NAMALWA (cell line): ENCODE data around the gene CIPC.
A peak's percentile ranks its signal among the peaks of the same experiment; 100 is the strongest.

Experiments used
- DNase-seq: peaks from one replicate; pipeline ENCODE4 v3.0.0-alpha.2; 2015; ENCODE audit warnings: low spot score

CIPC gene

DNA sequence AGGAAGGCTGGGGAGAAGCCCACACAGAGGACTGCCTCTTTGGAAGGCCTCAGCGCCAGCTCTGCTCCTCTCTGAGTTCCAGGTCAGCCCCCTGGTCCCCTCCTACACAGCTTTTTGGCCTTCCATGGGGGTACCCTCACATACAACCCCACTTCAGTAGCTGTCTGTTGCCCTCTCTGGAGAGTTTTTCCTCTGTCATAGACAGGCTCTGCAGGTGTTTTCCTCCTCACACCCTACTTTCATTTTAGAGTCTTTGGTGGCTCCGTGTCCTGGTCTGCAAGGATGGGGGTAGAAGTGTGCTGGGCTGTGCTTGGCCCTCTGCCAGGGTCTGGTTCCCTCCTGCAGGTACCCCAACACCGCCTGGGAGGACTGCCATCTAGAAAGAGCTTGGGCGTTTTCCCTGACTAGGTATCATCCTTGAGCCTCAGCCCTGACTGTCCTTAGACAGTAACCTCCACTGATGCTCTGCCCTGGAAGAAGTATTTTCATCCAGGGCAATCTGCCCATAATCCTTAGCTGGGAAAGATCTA lies 28.5 kb downstream of the CIPC start:
- DNase-seq, result no peak

DNA sequence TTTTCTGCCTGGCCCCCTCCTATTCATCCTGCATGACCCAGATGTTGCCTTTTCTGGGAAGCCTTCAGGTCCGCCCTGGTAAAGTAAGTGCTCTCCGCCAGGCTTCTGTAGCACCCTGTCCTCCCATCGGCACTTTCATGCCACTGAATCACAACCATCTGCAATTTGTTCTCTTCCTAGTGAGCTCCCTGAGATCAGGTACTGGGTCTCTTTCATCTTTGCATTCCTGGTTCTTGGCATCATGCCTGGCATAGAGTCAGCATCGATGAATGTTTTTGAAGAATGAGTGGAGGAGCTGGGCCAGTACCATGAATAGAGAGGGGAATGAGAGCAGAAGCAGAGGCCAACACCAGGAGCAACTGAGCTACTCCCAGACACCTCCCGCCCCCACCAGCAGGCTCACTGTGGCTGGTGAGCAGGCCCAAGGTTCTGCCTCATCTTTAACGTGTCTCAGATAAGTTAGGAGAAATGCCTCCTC lies 30.4 kb downstream of the CIPC start:
- no peak for DNase-seq

DNA sequence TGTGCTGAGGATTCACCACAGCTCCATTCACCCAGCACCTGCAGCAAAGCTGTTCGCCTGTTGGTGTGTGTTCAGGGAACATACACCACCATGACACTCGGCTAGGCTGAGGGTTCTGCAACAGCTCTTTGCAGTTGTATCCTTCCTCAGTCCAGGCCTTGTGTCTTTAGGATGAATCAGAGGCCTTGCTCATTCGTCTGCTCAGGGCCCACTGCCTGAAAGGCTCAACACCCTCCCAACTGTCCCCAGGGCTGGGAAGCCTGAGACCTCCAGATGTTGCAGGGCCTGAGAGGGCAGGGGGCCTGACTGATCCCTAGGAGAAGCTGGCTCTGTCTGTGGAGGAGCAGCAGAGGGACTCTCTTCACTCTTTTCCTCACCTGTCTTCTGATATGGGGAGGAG lies 32.3 kb downstream of the CIPC start:
- no peak for DNase-seq

DNA sequence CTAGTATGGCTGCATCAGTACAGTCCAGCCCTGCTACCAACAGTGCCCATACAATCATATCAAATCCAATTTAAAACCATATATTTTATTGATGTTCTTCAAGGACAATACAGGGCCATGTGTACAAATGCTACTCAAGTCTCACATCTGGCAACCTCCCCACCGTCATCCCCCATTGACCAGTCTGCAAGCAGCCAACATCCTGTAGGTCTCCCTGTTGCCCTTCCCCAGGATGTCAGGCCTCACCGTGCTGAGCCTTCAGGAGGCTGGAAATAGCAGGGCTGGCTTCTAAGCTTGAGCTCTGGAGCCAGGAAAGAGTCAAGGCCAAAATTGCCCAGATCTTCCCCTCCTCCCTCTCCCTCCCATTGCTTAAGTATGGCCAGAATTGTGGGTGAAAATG lies 33.1 kb downstream of the CIPC start:
- DNase-seq, result no peak

DNA sequence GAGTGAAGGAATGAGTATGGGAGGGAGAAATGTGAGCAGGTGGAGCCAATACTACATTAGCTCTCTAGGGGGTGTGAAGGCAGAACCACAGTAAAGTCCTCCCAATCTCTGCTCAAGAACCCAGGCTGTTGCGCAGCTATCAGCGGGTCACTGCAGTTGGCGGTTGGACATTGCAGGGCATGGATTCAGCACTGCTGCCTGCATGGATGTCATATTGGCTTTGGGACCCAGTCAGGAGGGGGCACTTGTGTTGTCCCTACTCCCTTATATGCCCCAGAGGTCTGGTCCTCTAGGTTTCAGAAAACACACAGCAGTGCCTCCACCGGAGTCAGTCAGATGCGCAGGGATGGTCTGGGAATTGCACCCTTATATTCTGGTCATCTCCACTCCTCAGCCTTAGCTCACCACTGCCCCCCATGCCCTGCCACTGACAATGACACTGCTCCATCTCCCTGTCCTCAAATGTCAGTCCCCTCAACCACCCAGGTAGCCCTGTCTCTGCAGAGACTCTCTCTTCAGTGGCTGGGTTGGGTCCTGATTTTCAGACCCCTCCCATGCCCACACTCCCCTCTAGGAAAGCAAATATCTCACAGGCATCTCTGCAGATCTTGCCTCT lies 33.9 kb downstream of the CIPC start:
- DNase-seq, result no peak

DNA sequence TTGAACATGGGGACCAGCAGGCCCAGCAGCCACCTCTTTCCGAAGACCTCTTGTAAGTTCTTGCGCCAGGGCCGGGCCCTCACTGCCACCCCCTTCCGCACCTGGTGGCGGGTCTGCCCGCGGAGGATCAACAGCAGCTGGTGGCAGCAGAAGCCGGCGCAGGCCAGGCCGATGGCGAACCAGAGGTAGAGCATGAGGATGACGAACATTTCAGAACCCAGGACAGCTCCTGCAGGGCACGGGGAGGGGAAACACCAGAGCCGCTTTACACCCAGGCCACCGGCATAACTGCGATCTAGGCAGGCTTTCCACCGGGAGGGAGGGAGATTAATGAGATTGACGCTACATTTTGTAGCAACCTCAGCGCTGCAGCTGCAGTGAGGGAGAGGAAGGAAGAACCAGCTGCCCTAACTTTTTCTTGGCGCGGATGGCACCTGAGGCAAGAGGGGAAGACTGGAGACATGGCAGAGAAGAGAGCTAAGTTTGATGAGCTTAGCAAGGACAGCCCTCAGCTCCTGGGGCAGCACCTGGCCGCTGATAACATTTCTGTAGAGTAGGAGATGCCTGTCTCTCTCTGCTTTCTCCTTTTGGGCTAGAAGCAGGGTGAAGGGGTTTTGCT lies 35.8 kb downstream of the CIPC start:
- peak; percentile 74 for DNase-seq

DNA sequence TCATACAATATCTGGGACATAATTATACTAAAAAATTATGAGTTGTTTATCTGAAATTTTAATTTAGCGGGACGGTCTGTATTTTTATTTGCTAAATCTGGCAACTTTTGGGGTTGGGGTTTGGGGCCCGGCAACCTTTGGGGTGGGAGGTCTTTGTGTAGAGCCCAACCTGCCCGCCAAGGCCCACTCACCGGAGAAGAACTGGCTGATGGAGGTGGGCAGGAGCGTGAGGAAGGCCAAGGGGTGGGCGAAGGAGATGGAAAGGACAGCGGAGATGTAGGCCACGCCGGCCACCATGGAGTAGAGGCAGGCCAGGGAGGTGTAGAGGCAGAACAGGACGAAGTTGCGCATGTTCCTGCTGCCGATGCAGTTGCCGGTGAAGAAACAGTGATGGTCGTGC lies 41.0 kb downstream of the CIPC start:
- no peak for DNase-seq

DNA sequence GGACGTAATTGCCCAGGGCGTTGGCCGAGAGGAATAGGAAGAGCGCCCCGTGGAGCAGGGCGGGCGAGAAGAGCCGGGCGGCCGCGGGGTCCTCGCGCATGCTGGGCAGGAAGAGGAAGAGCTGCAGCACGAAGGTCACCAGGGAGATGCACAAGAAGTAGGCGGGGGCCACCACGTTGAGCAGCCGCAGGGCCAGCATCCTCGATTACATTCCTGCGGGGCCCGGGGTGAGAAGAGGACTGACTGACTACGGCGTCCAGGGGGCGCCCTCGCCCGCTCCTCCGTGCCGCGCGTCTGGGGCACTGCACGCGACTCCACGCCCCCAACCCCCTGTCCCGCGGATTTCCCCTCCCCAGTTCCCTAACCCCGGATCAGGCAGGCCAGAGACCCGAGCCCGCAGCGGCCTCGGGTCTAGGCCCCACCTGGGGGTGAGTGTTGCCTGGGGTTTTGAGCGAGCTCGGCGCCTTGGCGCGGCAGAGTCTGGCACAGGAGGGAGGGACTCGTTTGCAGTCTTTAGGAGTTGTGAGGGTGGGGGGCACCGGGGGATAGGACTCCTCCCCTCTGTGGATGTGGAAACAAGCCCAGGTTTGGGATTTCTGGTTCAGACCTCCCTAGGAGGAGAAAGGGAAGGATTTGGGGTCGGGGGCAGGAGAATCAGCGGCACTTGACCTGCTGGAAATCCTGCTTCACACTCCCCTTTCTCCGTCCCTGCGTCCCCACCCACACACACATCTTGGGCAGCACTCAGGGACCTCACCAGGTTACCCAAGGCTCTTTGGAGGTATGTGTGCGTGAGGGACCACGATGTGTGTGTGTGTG lies 41.7 kb downstream of the CIPC start:
- DNase-seq, result peak; percentile 49

DNA sequence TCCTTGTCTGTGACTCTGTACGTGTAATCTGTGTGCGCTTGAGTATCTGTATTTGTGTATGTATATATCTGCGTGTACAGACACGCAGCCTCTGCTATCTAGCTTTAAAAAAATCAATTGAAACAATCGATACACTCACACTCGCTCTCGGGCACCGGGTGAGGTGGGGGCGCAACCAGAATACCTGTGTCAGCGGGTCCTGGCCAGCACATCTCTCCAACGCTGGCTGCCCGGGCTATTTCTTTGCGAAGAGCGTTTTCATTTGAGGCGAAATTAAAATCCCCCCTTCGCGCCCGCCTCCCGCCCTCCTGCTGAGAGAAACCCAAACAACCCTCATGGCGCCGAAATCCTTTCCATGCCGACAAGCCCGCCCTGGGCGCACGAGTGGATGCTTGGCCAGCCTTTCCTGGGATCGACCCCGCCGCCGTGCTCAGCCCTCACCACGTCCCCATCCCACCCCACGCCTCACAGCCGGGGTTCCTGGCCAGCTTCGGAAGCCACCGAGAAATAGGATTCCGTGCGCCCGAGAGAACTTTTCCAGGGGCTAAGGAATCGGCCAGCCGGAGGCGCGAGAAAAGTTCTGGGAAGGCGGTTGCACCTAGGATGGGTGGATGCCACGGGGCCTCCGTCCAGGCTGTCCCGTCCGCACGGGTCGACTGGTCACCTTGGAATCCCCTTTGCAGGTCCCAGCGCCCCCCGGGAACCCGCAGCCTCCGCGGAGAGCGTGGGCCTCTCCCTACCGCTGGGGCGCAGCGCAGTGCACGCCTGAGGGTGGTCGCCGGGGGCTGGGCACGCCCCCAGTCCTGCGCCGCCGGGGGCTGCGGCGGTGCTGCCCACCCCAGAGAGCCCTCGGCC lies 42.5 kb downstream of the CIPC start:
- DNase-seq, result no peak

DNA sequence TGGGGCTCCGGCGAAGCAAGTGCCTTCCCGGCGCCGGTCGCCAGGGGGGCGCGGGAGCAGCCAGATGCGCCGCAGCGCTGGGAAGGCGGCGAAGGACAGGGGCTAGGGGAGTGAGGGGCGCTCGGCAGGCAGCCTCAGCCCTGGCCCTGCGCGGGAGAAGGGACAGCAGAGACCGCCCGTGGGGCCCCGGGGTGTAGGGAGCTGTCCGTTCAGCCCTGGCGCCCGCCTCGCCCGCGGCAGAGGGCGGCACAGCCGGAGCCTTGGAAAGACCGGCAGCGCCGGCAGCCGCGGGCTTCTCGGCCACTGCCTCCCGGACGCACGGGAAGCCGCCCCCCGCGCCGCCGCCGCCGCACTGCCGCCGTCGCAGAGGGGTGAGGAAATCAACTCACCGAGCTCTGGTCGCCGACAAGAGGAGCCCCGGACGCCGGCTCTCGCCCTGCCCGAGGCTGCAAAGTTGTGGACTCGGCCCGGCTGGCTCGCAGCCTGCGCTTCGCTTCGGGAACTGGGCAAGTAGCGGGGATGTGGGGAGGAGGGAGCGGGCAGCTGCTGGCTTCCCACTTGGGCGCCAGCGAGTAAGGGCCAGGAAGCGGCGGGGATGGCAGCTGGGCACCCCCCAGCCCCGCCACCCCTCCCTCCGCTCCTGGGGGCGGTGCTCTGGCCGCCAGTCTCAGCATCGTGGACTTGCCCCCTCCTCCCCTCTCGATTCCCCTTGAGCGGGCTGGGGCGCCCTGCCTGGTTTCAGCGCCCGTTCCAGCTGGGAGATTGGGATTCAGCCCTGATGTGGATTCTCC lies 43.4 kb downstream of the CIPC start, which contains the start of gene ZDHHC22:
ZDHHC22 (minus strand) TSS at position 578 of the 791 bp plus-strand sequence. CDS start 2,053 bp downstream, outside the sequence.
- no peak for DNase-seq

DNA sequence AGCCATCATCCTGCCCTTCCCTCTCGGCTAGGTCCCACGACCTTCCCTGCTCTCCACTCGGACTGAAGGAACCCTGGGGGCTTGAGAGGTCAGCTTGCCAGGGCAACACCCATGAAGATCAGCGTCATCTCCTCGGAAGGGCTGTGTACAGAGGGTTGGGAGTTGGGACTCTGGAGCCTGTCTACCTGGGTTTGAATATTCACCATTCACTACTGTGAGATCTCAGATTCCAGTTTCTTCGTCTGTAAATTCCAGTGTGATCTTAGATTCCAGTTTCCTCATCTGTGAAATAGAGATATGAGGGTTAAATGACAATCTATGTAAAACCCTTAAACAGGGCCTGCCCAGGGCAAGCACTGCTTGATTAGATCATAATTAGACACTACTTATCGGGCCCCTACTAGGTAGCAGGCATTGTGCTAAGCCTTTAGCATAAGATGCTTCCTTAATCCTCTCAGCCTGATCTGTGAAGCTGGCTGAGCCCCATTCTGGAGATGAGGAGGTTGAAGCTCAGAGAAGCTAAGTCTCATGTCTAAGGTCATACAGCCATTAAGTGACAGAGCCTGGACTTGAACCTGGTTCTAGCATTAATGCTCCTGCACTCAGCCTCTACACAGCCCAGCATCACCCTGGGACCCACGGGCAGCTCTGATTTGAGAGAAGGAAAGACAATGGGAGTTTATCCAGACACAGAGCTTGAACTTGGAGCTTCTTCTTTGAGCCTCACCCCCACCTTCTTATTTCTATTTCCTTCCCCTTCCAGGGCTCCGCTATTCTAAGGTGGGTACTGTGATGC lies 44.1 kb downstream of the CIPC start:
- DNase-seq, result no peak

DNA sequence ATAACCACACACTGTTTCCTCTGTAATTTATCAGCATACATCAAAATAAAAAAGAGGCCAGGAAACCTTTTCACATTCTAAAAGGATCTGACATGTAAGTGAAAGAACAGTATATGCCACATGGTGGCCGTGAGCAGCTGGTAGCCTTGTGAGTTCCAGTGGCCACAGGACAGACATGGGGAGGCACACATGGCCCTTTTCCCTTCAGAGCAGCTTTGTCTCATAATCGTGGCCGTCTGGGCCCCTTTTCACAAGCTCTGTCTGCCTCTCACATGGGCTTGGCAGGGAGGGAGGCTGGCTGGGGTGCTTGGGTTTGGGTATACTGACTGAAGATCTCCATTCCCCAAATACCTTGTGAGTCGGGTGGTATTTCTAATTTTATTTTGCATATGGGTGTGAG lies 45.0 kb downstream of the CIPC start:
- DNase-seq, result no peak

DNA sequence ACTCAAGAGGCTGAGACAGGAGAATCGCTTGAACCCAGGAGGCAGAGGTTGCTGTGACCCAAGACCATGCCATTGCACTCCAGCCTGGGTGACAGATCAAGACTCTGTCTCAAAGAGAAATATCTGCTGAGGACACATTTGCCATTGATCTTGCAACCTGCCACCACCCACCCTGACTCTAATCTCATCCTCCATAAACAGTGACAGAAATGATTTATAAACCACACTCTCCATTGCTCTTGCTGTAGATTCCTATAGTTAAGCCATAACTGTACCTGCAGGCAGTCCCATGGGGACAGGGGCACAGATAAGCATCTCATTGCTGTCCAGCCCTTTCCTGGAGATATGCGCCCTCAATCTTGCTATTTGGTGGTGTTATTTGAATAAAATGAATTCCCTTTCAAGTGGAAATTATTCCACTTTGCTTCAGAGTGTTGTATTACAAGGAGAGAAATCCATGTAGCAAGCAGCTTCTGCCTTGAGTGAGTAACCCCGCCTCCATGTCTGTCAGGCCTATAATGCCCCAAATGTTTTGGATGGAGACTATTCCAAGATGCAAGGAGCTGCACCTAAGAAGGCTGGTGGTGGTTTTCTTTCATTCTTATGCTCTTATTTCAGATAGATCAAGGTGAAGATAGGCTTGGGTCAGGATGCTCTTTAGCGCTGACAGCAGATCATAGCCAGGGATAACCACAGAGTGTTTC lies 46.5 kb downstream of the CIPC start:
- no peak for DNase-seq

DNA sequence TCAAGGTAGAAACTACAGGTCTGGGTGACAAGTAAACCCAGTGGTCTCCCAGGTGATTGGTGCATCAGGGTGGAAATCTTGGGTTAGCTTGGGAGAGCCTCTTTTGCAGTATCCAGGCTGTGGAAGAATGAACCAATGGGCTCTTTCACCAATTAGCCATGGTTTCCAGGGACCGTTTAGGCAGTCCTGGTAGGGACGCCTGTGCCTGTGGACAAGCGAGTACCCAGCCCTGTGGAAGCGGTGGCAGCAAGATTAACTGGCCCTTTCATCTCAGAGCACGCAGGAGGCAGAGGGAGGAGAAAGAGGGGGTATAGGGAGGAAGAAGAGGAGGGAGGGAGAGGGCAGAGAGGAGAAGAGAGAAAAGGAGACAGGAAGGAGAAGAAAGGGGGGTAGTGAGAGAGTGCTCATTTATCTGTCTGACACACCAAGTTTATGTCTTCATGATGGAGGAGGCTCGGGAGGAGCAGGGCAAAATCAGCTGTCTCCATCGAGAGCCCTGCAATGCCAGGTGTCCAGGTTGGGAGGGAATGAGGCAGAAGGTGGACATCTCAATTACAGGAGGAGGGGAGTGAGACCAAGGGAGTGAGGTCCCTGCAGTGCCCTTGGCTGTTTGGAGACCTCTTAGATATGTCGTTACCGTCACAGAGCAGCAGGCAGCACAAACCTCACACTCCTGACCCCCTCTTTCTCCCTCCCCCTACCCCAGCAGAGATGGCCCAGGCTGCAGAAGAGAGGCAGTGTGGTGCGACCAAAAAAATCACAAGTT lies 48.1 kb downstream of the CIPC start:
- no peak for DNase-seq

DNA sequence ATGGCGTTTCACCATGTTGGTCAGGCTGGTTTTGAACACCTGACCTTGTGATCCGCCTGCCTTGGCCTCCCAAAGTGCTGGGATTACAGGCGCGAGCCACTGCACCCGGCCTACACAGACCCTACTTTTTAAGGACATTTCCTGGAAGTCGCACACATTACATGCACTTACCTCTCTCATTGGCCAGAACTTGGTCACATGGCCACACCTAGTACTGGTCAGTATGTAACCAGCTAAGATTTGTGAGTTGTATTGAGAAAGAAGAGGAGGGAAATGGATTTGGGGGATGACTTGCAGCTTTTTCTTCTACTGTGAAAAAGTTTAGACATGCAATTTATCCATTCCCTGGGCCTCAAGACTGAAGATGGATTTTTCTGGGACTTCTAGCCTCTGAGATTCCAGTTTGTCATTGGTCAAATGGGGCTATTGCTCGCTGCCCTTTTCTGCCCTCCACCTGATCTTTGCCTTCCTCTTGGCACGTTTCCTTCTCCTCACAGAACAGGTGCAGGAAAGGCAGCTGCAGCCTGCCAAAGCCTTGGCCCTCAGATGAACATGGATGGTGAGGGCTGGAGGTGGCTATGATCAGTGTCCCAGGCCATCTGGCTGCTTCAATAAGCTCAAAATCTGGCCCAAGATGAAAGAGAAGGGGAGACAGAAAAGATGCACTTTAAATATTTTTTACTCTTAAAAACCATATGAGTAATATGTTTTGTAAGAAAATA lies 50.6 kb downstream of the CIPC start:
- DNase-seq, result no peak

DNA sequence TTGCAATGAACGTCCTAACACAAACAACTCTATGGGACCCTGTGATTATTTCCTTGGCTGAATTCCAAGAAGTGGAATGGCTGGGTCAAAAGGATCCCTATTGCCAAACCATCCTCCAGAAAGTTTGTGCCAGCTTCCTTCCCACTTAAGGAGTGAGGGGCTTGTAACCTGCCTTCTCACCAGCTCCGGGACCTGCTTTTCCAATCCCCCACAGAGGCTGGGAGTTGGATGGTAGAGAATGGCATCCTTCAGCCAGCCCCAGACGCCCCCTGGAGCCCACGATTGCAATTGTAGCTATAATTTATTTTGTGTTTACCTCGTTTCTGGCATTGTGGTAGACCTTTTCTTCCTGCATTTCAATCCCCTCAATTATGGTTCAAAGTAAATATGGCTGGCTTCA lies 53.2 kb downstream of the CIPC start:
- DNase-seq, result peak; percentile 57

DNA sequence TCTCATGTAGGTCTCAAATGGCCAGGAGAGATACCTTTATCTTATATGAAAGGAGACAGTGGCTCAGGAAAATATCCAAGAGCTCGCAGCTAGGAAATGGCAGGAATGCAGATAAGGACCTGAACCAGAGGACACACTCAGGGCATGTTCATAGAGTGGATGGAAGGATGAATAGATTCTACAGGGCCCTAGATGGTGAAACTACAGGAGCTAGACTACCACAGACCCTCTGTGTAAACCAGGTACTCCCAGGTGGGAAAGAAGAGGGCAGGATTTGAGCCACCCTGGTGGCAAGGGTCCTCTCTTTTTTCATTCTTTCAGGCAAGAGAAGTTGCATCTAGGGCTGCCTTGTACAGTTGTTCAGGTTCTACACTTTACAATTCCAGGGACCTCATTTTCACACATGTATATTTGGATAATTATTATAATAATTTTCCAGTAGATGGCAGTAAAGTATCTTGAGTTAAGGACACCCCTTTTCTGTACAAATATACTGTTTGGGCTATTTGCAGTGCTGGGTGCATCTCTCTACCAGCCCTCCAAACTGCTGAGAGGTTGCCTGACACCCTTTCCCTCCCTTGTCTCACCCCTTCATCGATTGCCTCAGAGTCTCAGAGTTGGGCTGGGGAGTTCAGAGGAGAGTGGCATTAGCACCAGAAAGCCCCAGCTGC lies 54.0 kb downstream of the CIPC start:
- DNase-seq, result peak; percentile 66

DNA sequence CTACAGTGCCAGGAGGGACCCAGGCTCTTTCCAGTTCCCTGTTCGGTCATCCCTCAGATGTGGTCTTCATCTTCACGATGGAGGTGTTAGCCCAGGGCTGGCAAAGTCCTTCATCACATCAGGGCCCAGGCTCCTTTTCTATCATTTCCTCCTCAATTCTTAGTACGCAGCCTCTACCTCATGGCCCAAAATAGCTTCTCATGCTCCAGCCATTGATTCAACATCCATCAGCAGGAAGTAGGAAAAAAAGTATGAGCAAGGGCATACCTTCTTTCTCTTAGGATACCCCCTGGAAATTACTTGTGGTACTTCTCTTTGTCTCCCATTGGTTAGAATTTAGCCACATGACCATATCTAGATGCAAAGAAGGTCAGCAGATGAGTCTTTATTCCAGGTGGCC lies 55.7 kb downstream of the CIPC start:
- DNase-seq, result no peak
